IPS-NIHi7 (cell line): Measurements from ENCODE around the gene ABCB11.

Experiments
- DNase-seq: peaks from one replicate; pipeline ENCODE4 v3.0.0; 2012; ENCODE audit warnings: mixed read lengths; ENCODE audit errors: extremely low spot score

Gene ABCB11

DNA sequence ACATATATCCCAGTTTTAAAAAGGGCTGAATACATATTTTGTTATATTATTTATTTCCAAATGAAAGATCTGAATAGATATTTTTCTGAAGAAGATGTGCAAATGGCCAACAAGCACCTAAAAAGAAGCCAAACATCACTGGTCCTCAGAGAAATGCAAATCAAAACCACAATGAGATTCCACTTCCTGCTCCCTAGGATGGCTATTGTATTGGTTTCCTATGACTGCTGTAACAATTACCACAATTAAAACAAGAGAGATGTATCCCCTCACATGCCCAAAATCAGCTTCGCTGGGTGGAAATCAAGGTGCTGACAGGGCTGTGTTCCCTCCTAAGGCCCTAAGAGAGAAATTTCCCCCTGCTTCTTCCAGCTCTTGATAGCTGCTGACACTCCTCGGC is 23.2 kb downstream of the ABCB11 start:
- DNase-seq = no peak

DNA sequence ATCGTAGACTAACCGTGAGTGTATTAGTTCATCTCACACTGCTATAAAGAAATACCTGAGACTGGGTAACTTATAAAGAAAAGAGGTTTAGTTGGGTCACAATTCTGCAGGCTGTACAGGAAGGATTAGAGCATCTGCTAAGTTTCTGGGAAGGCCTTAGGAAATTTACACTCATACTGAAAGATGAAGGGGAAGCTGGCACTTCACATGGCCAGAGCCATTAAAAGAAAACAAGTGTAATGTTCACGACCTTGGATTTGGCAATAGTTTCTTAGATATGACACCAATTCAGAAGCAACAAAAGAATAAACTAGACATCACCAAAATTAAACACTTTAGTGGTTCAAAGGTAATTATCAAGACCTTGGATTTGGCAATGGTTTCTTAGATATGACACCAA is 23.8 kb downstream of the ABCB11 start:
- DNase-seq = no peak

DNA sequence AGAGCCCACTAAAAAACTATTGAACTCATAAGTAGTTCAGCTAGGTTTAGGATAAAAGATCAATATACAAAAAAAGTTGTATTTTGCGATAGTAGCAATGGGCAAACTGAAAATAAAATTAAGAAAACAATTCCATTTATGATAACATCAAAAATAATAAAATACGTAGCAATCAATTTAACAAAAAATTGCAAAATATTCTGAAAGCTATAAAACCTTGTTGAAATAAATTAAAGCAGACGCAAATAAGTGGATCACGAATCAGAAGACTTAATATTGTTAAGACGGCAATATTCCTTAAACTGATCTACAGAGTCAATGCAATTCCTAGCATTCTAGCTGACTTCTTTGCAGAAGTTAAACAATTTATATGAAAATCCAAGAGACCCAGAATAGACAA is 24.5 kb downstream of the ABCB11 start:
- no peak for DNase-seq

DNA sequence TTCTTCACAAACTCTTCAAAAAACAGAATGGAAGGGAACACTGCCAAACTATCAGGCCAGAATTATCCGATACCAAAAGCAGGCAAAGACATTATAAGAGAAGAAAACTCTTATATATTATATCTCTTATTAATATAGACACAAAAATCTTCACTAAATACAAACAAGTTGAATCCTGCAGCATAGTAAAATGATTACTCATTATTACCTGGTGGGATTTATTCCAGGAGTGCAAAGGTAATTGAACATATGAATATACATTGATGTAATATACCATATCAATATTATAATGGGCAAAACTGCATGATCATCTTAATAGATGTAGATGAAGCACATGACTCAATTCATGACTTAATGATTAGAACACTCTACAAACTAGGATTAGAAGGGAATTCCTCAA is 25.1 kb downstream of the ABCB11 start:
- no peak for DNase-seq

DNA sequence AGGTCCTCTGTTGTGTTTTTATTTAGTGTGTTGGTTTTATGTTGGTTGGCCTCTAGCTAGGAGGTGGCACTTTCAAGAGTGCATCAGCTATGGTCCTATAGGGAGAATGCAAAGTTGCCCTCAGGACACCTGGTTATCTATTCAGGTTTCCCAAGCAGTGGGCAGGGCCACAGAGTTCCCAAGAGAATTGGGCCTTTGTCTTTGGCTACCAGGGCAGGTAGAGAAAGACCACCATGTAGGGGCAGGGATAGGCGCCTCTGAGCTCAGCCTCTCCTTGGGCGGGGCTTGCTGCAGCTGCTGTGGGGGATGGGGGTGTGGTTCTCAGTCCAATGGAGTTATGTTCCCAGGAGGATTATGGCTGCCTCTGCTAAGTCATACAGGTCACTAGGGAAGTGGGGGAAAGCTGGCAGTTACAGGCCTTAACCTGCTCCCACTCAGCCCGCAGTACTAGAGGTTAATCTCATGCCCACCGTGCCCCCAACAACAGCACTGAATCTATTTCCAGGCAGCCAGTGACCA is 26.0 kb downstream of the ABCB11 start:
- DNase-seq = no peak

DNA sequence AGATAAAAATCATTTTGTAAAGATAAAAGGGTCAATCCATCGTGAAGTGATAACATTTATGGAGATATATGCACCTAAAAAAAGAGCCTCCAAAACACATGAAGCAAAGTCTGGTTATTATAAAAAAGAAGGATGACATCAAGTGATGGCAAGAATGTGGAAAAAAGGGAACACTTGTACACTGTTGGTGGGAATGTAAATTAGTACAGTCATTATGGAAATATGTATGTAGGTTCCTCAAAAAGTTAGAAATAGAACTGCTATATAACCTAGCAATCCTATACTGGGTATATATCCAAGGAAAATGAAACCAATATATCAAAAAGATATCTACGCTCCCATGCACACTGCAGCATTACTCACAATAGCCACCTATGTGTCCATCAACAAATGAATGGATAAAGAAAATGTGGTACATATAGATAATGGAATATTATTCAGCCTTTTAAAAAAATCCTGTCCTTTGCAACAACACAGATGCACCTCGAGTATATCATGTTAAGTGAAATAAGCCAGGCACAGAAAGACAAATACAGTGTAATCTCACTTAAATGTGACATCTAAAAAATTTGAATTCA is 28.9 kb downstream of the ABCB11 start:
- DNase-seq = no peak

DNA sequence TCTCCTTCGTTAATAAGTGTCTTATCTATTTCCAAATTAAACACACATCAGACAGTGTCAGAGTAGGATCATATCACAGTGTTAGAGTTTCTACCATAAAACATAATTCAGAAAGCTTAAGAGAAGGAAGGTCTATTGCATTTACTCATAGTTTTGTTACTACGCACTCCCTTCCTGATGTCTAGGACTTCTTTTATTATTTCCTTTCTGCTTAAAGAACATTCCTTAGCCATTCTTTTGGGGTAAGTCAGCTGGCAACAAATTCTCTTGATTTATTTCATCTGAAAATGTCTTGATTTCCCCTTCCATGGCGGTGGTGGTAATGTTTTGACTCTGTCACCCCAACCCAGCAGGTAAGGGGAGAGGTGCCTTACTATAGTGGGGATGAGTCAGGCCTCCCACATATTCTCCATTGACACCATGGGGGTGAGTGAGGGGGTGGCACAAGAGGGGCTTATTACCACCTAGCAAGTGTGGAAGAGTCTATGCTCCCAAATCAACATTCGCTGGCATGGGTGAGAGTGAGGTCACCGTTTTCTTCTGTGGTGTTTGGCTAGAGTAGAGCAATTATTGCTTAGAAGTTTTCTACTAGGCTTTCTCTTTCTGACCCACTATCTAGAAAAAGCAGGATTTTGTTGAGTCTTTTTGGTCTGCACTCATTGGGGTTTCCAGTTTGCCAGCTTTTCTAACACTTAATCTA is 29.9 kb downstream of the ABCB11 start:
- no peak for DNase-seq

DNA sequence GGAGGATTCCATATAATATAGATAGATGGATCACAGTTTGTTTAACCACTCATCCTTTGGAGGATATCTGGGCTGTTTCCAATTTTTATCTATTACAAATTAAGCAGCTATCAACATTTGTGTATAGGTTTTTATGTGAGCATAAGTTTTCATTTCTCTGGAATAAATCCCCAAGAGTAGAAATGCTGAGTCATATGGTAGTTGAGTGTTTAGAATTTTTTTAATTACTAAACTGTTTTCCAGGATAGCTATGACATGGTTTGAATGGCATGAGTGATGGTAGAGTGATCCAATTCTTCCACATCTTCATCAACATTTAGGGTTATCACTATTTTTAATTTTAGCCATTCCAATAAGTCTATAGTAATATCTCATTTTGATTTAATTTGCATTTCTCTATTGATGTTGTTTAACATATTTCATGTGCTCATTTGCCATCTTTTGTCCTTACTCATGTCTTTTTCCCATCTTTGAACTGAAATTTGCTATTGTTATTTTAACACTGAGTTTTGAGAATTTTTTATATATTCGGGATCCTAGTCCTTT is 31.4 kb downstream of the ABCB11 start:
- DNase-seq = no peak

DNA sequence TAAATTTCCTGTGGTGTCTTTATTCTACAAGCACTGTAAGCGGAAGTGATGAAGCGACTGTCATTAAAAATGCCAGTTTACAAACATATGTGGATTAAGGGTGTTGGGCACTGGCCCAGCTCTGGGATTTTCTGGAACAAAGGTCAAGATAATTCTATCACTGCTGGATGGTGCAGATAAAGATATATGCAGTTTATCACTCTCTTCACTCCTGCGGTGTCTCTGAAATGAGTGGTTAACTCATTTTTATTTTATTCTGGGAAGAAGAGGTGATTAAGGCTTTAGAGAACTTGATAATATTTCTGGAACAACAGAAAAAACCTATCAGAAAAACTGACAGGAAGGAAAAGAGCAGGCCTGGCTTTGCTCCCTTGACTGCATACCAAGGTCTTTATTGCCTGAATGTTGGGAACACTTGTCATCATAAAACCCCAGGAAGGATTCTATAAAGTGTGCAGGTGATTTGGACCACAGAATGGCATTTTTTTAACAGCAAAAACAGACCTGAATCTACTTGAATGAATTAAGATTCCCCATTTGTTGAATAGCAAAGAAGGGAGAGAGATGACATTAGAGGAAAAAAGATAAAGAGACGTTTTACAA is 32.4 kb downstream of the ABCB11 start:
- no peak for DNase-seq

DNA sequence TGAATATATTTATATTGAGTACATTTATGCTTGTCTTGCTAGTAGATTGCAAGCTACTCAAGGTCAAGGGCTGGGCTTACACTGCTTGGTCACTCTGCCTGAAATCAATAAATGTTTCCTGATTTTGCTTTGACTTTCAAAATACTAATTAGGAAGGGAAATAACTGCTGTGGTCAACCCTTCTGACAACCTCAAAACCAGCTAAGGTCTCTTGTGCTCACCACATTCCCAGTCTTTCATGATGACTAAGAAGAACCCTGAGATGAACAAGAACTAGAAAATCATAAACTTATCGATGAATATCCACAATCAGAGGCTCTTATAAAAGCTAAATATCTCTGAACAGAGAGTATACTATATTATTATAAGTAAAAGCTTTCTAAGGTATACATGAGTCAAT is 33.3 kb downstream of the ABCB11 start:
- DNase-seq = no peak

DNA sequence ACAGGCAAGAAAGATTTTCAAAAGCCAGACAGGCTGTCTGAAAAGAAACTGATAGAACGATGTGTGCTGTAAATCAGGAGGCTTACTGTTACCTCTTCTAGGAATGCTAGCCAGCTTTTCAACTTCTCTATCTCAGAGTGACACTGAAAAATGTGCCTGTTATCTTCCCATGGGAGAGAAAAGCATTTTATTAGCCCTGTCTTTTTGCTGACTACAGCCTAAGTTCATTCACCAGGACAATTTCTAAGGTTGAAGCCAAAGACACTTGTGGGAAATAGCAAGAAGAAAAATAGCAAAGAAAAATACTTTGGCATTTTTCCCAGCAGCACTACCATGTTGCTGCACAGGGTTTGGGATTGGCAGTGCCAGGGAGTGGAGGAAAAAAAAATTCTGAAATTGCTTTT is 34.0 kb downstream of the ABCB11 start:
- DNase-seq = no peak

DNA sequence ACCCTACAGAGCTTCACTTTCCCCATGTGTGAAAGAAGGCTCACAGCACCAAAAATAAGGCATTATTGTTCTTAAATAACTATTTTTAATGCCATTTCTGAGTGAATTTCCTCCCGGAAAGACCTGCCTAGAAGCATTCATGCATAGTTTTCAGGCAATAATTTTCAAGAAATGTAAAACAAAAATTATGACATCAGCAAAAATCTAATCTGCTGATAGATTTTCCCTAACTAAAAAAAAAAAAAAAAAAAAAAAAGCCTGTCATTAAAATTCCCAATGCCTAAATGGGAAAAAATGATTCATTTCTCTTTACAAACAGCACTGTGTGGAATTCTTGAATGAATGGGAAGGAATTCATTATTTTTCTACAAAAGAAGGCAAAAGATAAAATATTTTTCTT is 35.4 kb downstream of the ABCB11 start:
- no peak for DNase-seq

DNA sequence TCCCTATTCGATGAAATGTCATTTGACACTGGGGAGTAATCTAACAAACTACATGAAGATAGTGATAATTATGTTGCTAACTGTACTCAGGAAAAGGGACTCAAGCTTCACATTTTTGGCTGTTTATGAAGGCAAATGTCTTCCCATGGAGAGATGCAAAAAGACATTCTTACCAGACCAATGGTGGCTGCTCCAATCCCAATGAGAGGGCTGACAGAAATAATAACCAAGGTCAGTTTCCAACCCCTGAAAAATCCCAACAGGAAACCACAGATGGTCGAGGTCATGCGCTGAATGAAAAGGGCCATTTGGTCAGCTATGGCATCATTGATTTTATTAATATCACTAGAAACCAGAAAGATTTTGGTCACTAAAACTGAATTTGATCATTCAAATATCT is 37.6 kb downstream of the ABCB11 start:
- DNase-seq = no peak

DNA sequence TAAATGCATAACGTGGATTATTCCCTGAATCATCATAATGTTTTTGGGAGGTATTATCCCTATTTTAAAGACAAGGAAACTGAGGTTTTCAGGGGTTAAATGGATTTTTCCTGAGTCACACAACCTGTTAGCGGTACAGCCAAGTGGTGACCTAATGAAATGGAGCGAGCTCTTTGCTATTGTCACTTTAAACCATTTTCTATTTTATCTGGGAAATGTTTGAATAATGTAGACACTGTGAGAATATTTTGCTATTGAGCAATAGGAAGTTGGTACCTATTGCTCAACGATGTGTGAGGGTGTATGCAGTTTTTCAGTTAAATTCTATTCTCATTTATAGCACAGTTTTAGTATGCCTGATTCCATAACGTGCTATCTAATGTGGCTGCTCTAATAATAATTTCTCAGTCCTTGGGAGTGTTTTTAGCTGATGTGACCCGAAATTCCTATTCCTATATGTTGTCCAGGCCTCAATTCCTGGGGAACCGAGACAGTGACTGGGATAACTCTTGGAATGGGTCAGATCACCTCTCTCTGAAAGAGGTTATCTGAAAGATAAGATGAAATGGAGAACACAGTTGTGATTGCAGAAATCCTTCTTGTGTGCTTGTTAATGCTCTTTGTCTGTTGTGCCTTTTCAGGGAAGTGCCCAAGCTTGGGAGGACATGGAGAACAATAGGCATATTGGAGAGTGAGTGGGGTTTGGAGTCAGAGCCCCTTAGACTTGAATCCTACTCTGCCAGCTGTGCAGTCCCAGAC is 38.4 kb downstream of the ABCB11 start:
- no peak for DNase-seq

DNA sequence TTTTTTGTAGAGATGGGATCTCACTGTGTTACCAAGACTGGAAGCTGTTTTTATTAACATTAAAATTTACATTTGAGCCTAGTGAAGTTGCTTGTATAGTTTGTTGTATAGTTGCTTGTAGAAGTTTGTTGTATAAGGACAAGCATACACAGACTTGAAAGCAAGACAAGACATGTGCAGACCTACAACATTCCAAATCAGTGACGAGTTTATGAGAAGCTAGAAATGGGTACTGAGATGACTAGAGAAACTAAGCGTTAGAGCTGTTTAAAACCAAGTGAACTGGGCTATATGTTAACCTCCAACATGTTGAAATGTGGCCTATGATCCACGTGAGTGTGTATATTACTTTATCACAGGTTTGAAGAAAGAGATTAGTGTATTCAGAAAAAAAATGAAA is 39.1 kb downstream of the ABCB11 start:
- no peak for DNase-seq

DNA sequence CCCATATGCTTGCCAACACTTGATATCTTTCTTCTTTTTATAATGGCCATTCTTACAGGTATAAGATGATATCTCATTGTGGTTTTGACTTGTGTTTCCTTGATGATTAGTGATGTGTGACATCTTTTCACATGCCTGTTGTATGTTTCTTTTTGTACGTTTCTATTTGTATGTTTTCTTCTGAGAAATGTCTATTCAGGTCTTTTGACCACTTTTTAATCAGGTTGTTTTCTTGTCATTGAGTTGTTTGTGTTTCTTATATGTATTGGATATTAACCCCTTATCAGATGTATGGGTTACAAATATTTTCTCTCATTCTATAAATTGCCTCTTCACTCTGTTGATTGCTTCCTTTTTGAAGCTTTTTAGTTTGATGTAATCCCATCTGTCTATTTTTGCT is 42.4 kb downstream of the ABCB11 start:
- no peak for DNase-seq

DNA sequence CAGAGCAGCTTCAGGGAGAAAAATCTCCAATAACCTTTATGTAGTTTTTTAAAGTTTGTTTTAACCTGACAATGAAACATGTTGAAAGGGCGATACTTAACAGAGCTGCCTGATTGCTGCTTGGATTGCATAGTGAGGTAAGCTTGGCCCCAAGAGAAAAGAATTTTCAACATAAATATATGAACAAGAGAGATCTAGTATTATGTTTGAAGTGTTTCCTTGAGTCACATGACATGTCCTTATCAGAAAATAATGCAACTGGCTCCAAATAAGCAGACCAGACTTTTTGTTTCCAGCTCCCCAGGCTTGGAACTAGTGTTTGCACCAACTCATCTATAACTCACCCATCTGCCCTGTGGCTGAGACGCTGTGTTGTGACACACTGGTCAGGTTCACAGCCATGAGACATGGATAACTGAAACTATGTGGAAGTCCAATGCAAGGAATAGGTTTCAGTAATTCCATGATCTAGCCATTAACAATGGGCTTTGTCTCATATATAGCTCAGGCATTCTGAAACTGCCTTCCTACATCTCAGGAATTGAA is 44.7 kb downstream of the ABCB11 start:
- no peak for DNase-seq

DNA sequence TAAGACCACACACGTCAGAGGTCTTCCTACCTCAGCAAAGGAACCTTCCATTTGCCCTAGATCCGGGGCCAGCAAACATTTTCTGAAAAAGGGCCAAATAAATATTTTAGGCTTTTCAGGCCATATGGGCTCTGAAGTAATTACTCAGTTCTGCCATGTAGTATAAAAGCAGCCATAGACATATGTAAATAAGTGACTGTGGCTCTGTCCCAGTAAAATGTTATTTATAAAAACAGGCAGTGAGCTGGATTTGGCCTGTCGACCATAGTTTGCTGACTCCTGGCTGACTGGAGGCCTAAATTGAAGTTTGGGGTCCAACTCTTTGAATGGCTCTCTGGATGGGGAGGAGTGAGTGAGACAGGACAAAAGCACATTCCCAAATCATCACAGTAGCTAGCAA is 49.5 kb downstream of the ABCB11 start:
- no peak for DNase-seq

DNA sequence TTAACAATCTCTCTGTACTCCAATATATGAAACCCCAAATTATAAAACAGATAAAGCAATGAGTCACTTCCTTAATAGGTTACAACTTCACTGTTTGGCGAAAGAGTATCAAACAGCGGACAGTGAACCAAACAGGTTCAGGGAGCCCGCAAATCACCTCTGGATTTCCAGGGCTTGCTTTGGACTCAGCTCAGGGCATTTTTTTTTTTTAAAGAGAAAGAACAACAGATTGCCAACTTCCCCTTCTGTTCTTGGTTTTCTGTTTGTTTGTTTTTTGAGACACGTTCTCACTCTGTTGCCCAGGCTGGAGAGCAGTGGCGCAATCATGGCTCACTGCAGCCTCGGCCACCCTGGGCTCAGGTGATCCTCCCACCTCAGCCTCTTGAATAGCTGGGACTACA is 52.7 kb downstream of the ABCB11 start:
- DNase-seq = no peak

DNA sequence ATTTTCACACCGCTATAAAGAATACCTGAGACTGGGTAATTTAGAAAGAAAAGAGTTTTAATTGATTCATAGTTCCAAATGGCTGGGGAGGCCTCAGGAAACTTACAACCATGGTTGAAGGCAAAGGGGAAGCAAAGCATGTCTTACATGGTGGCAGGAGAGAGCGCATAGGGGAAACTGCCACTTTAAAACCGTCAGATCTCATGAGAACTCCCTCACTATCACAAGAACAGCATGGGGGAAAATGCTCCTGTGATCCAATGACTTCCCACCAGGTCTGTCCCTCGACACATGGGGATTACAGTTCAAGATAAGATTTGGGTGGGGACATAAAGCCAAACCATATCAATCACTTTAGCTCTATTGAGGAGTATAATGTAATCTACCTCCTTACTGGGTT is 53.5 kb downstream of the ABCB11 start:
- no peak for DNase-seq

DNA sequence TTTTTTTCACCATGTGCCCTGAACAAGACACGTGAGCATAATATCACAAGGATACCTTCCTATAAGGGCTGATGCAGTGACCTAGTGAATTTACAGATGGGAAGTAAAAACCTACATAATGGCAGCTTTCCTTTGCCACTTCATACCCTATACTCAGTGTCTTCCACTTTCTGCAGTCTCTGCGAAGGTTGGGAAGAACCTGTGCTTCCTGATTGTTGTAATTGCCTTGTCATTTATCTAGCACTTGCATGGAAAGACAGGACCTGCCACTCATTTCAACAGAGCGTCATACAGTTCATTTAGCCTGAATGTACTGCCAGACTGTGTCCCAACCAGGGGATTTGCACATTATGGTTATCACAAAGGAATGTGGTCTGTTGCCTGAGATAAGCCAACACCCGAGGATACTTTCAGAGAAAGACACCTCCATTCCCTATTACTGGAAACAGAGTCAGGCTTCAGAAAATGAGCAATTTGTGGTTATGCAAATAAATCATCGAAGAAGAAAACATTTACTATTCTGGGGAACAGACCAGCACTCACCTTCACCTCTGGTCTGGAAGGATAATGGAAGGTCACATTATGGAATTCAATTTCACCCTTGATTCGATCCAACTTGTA is 55.0 kb downstream of the ABCB11 start:
- DNase-seq = no peak

DNA sequence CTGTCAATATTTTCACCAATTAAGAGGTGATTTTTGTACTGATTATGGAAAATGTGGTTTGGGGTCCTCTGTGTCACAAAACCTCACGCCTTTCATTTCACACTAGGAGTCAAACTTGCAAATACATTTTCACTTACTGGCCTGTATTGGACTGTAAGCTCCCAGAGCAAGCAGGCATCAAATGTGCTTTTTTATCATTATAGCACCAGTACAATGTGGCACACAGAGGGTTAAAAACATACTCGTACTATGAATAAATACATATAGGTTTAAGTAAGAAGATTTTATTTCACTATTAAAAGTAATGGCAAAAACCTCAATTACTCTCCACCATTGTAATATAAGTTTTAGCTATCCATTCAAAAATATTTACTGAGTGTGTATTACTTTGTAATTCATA is 56.7 kb downstream of the ABCB11 start:
- DNase-seq = no peak
